H9 (cell line): ENCODE results near the gene CHURC1. TPM values are rescaled to one million over a fixed set of nuclear protein-coding genes. Genes with fewer than 3 reads are reported as not detected.
A peak's percentile ranks its signal among the peaks of the same experiment; 100 is the strongest.

Experiments used
- DNase-seq: peaks from one replicate; pipeline ENCODE4 v3.0.0-alpha.2; 2017
- H2AFZ ChIP-seq: one replicate; pipeline ENCODE4 v1.6.1; 2013; ENCODE audit warnings: mild to moderate bottlenecking, low read length, control low read depth, moderate library complexity
- H2AK5ac ChIP-seq: 2 replicates; pipeline ENCODE4 v1.6.1; 2013; ENCODE audit warnings: low read length, control low read depth, mixed read lengths; ENCODE audit not compliant: insufficient read length
- H2BK120ac ChIP-seq: one replicate; pipeline ENCODE4 v1.6.1; 2013; ENCODE audit warnings: low read depth, mild to moderate bottlenecking, low read length, control low read depth, inconsistent platforms; ENCODE audit not compliant: poor library complexity, severe bottlenecking
- H2BK12ac ChIP-seq: 2 replicates; pipeline ENCODE4 v1.6.1; 2013; ENCODE audit warnings: low read length, control low read depth, mixed read lengths, low read depth; ENCODE audit not compliant: insufficient read length
- H2BK15ac ChIP-seq: 2 replicates; pipeline ENCODE4 v1.6.1; 2013; ENCODE audit warnings: low read depth, low read length, control low read depth
- H2BK20ac ChIP-seq: one replicate; pipeline ENCODE4 v1.6.1; 2013; ENCODE audit warnings: low read depth, mild to moderate bottlenecking, low read length, control low read depth, inconsistent platforms; ENCODE audit not compliant: poor library complexity, severe bottlenecking
- H2BK5ac ChIP-seq: 2 replicates; pipeline ENCODE4 v1.6.1; 2013; ENCODE audit warnings: low read length, control low read depth, mixed read lengths; ENCODE audit not compliant: insufficient read length
- H3K14ac ChIP-seq: 2 replicates; pipeline ENCODE4 v1.6.1; 2013; ENCODE audit warnings: low read length, control low read depth; ENCODE audit not compliant: insufficient read depth
- H3K18ac ChIP-seq: 2 replicates; pipeline ENCODE4 v1.6.1; 2013; ENCODE audit warnings: low read depth, mild to moderate bottlenecking, mixed read lengths, low read length, control low read depth; ENCODE audit not compliant: insufficient read length
- H3K23ac ChIP-seq: 2 replicates; pipeline ENCODE4 v1.6.1; 2013; ENCODE audit warnings: low read length, control low read depth, mixed read lengths, low read depth; ENCODE audit not compliant: insufficient read length
- H3K23me2 ChIP-seq: 2 replicates; pipeline ENCODE4 v1.6.1; 2013; ENCODE audit warnings: low read depth, mild to moderate bottlenecking, mixed read lengths, low read length, control low read depth; ENCODE audit not compliant: insufficient read length, poor library complexity, severe bottlenecking
- H3K27ac ChIP-seq: 2 replicates; pipeline ENCODE4 v1.5.1; 2013; ENCODE audit warnings: low read length, control low read depth, mixed read lengths, low read depth; ENCODE audit not compliant: insufficient read length
- H3K27me3 ChIP-seq: 2 replicates; pipeline ENCODE4 v1.6.1; 2013; ENCODE audit warnings: low read length, control low read depth, inconsistent platforms; ENCODE audit not compliant: insufficient read depth
- H3K4ac ChIP-seq: 2 replicates; pipeline ENCODE4 v1.6.1; 2013; ENCODE audit warnings: low read depth, mild to moderate bottlenecking, control low read depth, inconsistent platforms, low read length, moderate library complexity
- H3K4me1 ChIP-seq: 2 replicates; pipeline ENCODE4 v1.6.1; 2013; ENCODE audit warnings: low read length, control low read depth, inconsistent platforms; ENCODE audit not compliant: insufficient read depth
- H3K4me2 ChIP-seq: 2 replicates; pipeline ENCODE4 v1.6.1; 2013; ENCODE audit warnings: low read length, control low read depth, mixed read lengths; ENCODE audit not compliant: insufficient read length, insufficient read depth
- H3K56ac ChIP-seq: 2 replicates; pipeline ENCODE4 v1.6.1; 2013; ENCODE audit warnings: low read depth, mild to moderate bottlenecking, mixed read lengths, low read length, control low read depth; ENCODE audit not compliant: insufficient read length
- H3K79me1 ChIP-seq: 2 replicates; pipeline ENCODE4 v1.6.1; 2013; ENCODE audit warnings: low read depth, mild to moderate bottlenecking, moderate library complexity, low read length, control low read depth, inconsistent platforms; ENCODE audit not compliant: insufficient read depth, poor library complexity, severe bottlenecking
- H3K79me2 ChIP-seq: 2 replicates; pipeline ENCODE4 v1.6.1; 2013; ENCODE audit warnings: low read length, control low read depth, inconsistent platforms; ENCODE audit not compliant: insufficient read depth
- H3K9ac ChIP-seq: 2 replicates; pipeline ENCODE4 v1.6.1; 2013; ENCODE audit warnings: low read length, control low read depth, mixed read lengths; ENCODE audit not compliant: insufficient read length; ENCODE audit errors: extremely low read depth
- H3K9me3 ChIP-seq: one replicate; pipeline ENCODE4 v1.6.1; 2013; ENCODE audit warnings: low read depth, low read length, inconsistent platforms; ENCODE audit not compliant: control insufficient read depth
- H3T11ph ChIP-seq: one replicate; pipeline ENCODE4 v1.6.1; 2013; ENCODE audit warnings: mild to moderate bottlenecking, low read length, control low read depth, inconsistent platforms
- H4K20me1 ChIP-seq: one replicate; pipeline ENCODE4 v1.6.1; 2013; ENCODE audit not compliant: control insufficient read depth, insufficient read length, insufficient read depth
- H4K5ac ChIP-seq: 2 replicates; pipeline ENCODE4 v1.6.1; 2013; ENCODE audit warnings: low read depth, mild to moderate bottlenecking, mixed read lengths, low read length, control low read depth; ENCODE audit not compliant: insufficient read length
- H4K8ac ChIP-seq: replicated peaks from 2 replicates; pipeline ENCODE4 v1.6.1; 2013; ENCODE audit warnings: low read length, control low read depth, mixed read lengths, low read depth; ENCODE audit not compliant: insufficient read length
- H4K91ac ChIP-seq: 2 replicates; pipeline ENCODE4 v1.6.1; 2013; ENCODE audit warnings: low read depth, mild to moderate bottlenecking, moderate library complexity, mixed read lengths, low read length, control low read depth; ENCODE audit not compliant: insufficient read length
- H3K27ac Mint-ChIP-seq, 3 experiments: 2 replicates in 2 of 3; 3 replicates in 1 of 3; pipeline ENCODE4 v1.8.0; 2020 to 2021; ENCODE audit warnings: mixed read lengths in 3 of 3, mild to moderate bottlenecking in 1 of 3, moderate library complexity in 1 of 3
- H3K27me3 Mint-ChIP-seq: 2 replicates; pipeline ENCODE4 v1.8.0; 2021; ENCODE audit warnings: low read depth, mild to moderate bottlenecking, moderate library complexity, mixed read lengths
- H3K36me3 Mint-ChIP-seq, 3 experiments: 2 replicates in 2 of 3; 3 replicates in 1 of 3; pipeline ENCODE4 v1.8.0; 2020 to 2021; ENCODE audit warnings: low read depth in 3 of 3, mixed read lengths in 3 of 3; ENCODE audit not compliant: insufficient read depth in 1 of 3
- H3K4me1 Mint-ChIP-seq, 2 experiments: 2 replicates each; pipeline ENCODE4 v1.8.0; 2020; ENCODE audit warnings: mixed read lengths in 2 of 2
- H3K4me3 Mint-ChIP-seq, 2 experiments: 2 replicates in 1 of 2; 3 replicates in 1 of 2; pipeline ENCODE4 v1.8.0; 2020 to 2021; ENCODE audit warnings: mild to moderate bottlenecking in 2 of 2, mixed read lengths in 2 of 2, moderate library complexity in 1 of 2
- H3K9me3 Mint-ChIP-seq, 2 experiments: 2 replicates in 1 of 2; 3 replicates in 1 of 2; pipeline ENCODE4 v1.8.0; 2020; ENCODE audit warnings: mild to moderate bottlenecking in 2 of 2, mixed read lengths in 2 of 2, moderate library complexity in 1 of 2
- CTCF ChIP-seq: fragments of 200-600 bp; sonication (generic); conservative IDR thresholded peaks from 3 replicates; pipeline ENCODE4 v1.8.0; 2021; ENCODE audit warnings: antibody characterized with exemption, mild to moderate bottlenecking
- WGBS: extraction: QIAGEN DNeasy Blood & Tissue Kit; methylation state at CpG from one replicate; pipeline ENCODE4 v1.1.7; 2013; ENCODE audit warnings: missing lambda C conversion rate, low lambda C conversion rate, mixed read lengths; ENCODE audit not compliant: insufficient read length; ENCODE audit errors: extremely low coverage; 5-methylcytosine and 5-hydroxymethylcytosine counted together
- total RNA-seq: library from RNA; stranded (reverse); gene quantifications from 2 replicates; pipeline ENCODE4 v1.2.1, GENCODE V29; 2021

Gene CHURC1
- total RNA-seq, 1 experiment from 2014 or later = 58.7 TPM

- H3K23me2 ChIP-seq = peaks cover 3% of the 10 kb centered on the region
- no peak overlapping the region for H3K56ac ChIP-seq
- H3K27me3 ChIP-seq = no peaks in the 10 kb centered on the region
- H3K14ac ChIP-seq = no peak overlapping the region
- H3K9me3 ChIP-seq = no peaks in the 10 kb centered on the region
- H3K9me3 Mint-ChIP-seq = no peaks in the 10 kb centered on the region
- no peak overlapping the region for H3K27ac Mint-ChIP-seq
- no peak overlapping the region for H2BK20ac ChIP-seq
- no CpG with 5 or more reads among the region's 15 CpGs for WGBS
- peak overlapping the region; percentile 60 to 77 for H3K4me3 Mint-ChIP-seq
- H3K4ac ChIP-seq = no peak overlapping the region
- no peak overlapping the region for H3K9ac ChIP-seq
- H3T11ph ChIP-seq = no peak overlapping the region
- H3K4me1 Mint-ChIP-seq = peaks cover 13 to 33% of the 10 kb centered on the region in 2 experiments
- H3K4me1 ChIP-seq = peaks cover 4% of the 10 kb centered on the region; the same call in 1 of the 2 replicates
- H2AK5ac ChIP-seq = no peak overlapping the region
- H3K27me3 Mint-ChIP-seq = peaks cover 17% of the 10 kb centered on the region
- H3K4me2 ChIP-seq = peak overlapping the region; percentile 84
- H4K91ac ChIP-seq = no peak overlapping the region
- DNase-seq = no peak
- H2BK120ac ChIP-seq = no peak overlapping the region
- no peak overlapping the region for H2BK15ac ChIP-seq
- no peaks in the 10 kb centered on the region for H4K20me1 ChIP-seq
- no peak overlapping the region for H4K8ac ChIP-seq
- H3K36me3 Mint-ChIP-seq = peaks cover 0 to under 1% (median 0%) of the 10 kb centered on the region in 3 experiments; a peak in 1 of 7 replicates
- H2BK12ac ChIP-seq = no peak overlapping the region
- no peak overlapping the region for H3K23ac ChIP-seq
- peak overlapping the region; percentile 82 for H2AFZ ChIP-seq
- H3K18ac ChIP-seq = no peak overlapping the region
- H3K79me1 ChIP-seq = no peaks in the 10 kb centered on the region
- peak; percentile 80 for TF ChIP-seq CTCF
- H3K79me2 ChIP-seq = no peaks in the 10 kb centered on the region; the same call in 1 of the 2 replicates
- H3K27ac ChIP-seq = no peak overlapping the region
- no peak overlapping the region for H4K5ac ChIP-seq
- H2BK5ac ChIP-seq = no peak overlapping the region
Observed at GRCh38 chr14:64983439-64984310, 69.4 kb downstream of the CHURC1 start.

Other genes starting within 250 kb of the CHURC1 start
- 48.5 and 49.5 TPM in 2 replicates for gene PLEKHG3, start 210.0 kb upstream of the CHURC1 start, total RNA-seq
- gene SPTB, start 34.5 kb upstream of the CHURC1 start, total RNA-seq = 2.3 and 3.1 TPM in 2 replicates
- 0.79 TPM in 1 of 2 replicates, not detected in the other for gene GPX2, start 28.3 kb downstream of the CHURC1 start, total RNA-seq
- gene RAB15, start 57.9 kb downstream of the CHURC1 start, total RNA-seq = 53.7 and 54.3 TPM in 2 replicates
- gene FNTB, start 72.4 kb downstream of the CHURC1 start, total RNA-seq = 17.4 and 20.7 TPM in 2 replicates
- 65.7 and 72.9 TPM in 2 replicates for gene MAX, start 188.1 kb downstream of the CHURC1 start, total RNA-seq